Measurements from ENCODE around the gene OSBPL10. TPM values are rescaled to one million over a fixed set of nuclear protein-coding genes. Genes with fewer than 3 reads are reported as not detected.

Gene OSBPL10
- total RNA-seq, 1 donor from 2014 or later: 6.4 TPM

GRCh38 chr3:31615071-31615875 is 365.8 kb downstream of the OSBPL10 start:
- TF ChIP-seq, protein P1, sequence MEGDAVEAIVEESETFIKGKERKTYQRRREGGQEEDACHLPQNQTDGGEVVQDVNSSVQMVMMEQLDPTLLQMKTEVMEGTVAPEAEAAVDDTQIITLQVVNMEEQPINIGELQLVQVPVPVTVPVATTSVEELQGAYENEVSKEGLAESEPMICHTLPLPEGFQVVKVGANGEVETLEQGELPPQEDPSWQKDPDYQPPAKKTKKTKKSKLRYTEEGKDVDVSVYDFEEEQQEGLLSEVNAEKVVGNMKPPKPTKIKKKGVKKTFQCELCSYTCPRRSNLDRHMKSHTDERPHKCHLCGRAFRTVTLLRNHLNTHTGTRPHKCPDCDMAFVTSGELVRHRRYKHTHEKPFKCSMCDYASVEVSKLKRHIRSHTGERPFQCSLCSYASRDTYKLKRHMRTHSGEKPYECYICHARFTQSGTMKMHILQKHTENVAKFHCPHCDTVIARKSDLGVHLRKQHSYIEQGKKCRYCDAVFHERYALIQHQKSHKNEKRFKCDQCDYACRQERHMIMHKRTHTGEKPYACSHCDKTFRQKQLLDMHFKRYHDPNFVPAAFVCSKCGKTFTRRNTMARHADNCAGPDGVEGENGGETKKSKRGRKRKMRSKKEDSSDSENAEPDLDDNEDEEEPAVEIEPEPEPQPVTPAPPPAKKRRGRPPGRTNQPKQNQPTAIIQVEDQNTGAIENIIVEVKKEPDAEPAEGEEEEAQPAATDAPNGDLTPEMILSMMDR (IDR thresholded peaks at IDR 0.05; ENCODE audit: borderline replicate concordance): no peak
- Histone ChIP-seq H3K4me1 (peaks cover 32% of the 10 kb centered on the region), H3K36me3 (peaks cover 19% of the 10 kb centered on the region), H3K27ac (replicated peaks) (no peak overlapping the region), H3K9me3 (replicated peaks) (no peaks in the 10 kb centered on the region), H3K27me3 (ENCODE audit: low read depth) (no peaks in the 10 kb centered on the region), H3K4me3 (no peak overlapping the region)
- intact Hi-C loops (cut with micrococcal nuclease): loop anchor here (10.0 kb wide), 1 partner anchor 140 kb away; no protein-coding TSS in a partner anchor
- DNase-seq: no peak

GRCh38 chr3:31614162-31614921 is 366.7 kb downstream of the OSBPL10 start:
- intact Hi-C loops (cut with micrococcal nuclease): loop anchor here (10.0 kb wide), 1 partner anchor 140 kb away; no protein-coding TSS in a partner anchor
- peaks cover 11% of the 10 kb centered on the region for H3K36me3 ChIP-seq
- no peak for DNase-seq
- TF ChIP-seq, protein P1 (IDR thresholded peaks at IDR 0.05; ENCODE audit: borderline replicate concordance): no peak
- H3K4me3 ChIP-seq: no peak overlapping the region
- H3K9me3 ChIP-seq (replicated peaks): no peaks in the 10 kb centered on the region
- no peaks in the 10 kb centered on the region for H3K27me3 ChIP-seq (ENCODE audit: low read depth)
- no peak overlapping the region for H3K27ac ChIP-seq (replicated peaks)
- peaks cover 35% of the 10 kb centered on the region for H3K4me1 ChIP-seq

- Histone ChIP-seq H3K4me3 (no peak overlapping the region), H3K9me3 (replicated peaks) (no peaks in the 10 kb centered on the region), H3K27ac (replicated peaks) (no peak overlapping the region), H3K4me1 (peaks cover 35% of the 10 kb centered on the region), H3K27me3 (ENCODE audit: low read depth) (no peaks in the 10 kb centered on the region), H3K36me3 (peaks cover 4% of the 10 kb centered on the region)
- intact Hi-C loops (cut with micrococcal nuclease): loop anchor here (10.0 kb wide), 1 partner anchor 141 kb away; no protein-coding TSS in a partner anchor
- TF ChIP-seq, protein P1 (IDR thresholded peaks at IDR 0.05; ENCODE audit: borderline replicate concordance): no peak
- DNase-seq: no peak
These were observed 367.4 kb downstream of the OSBPL10 start for GRCh38 chr3:31613654-31614053.

DNA sequence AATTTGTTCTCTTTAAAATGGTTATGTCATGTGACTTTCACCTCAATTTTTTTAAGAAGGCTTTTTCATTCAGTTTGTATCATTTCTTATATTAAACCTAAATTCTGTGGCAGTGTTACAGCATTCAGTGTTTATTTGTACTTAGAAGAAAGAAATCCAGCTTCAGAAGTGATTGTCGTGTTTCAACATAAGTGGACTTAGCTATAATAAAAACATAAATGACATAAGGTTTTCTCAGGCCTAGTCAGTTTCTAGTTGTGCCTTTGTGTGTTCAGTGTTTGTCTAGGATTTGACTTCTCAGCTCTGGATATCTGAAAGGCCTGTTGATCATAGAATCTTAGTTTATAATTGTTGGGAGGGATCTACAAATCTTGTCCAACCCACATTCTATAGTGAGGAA is 367.9 kb downstream of the OSBPL10 start:
- H3K27me3 ChIP-seq (ENCODE audit: low read depth): no peaks in the 10 kb centered on the region
- peaks cover 35% of the 10 kb centered on the region for H3K4me1 ChIP-seq
- H3K27ac ChIP-seq (replicated peaks): no peak overlapping the region
- no peaks in the 10 kb centered on the region for H3K36me3 ChIP-seq
- TF ChIP-seq, protein P1 (IDR thresholded peaks at IDR 0.05; ENCODE audit: borderline replicate concordance): no peak
- intact Hi-C loops (cut with micrococcal nuclease): loop anchor here (10.0 kb wide), 1 partner anchor 142 kb away; no protein-coding TSS in a partner anchor
- no peaks in the 10 kb centered on the region for H3K9me3 ChIP-seq (replicated peaks)
- H3K4me3 ChIP-seq: no peak overlapping the region
- no peak for DNase-seq

Other genes with a start within 250 kb of the OSBPL10 start
- gene ZNF860, start 488 bp upstream of the OSBPL10 start, total RNA-seq: 0.08 TPM
- gene GPD1L, start 125.4 kb upstream of the OSBPL10 start, total RNA-seq: 437 TPM

Data from left ventricle myocardium inferior (tissue), 1 donor.